Fibroblast of the aortic adventitia (primary cell): ENCODE data around the gene PLA2G4B. TPM values are rescaled to one million over a fixed set of nuclear protein-coding genes. Genes with fewer than 3 reads are reported as not detected.

ENCODE experiments used
- DNase-seq: peaks from one replicate; pipeline ENCODE4 v3.0.0-alpha.2; 2010; ENCODE audit warnings: low read depth
- H3K4me3 ChIP-seq: 2 replicates; pipeline ENCODE4 v1.5.1; 2011; ENCODE audit warnings: low read depth, mild to moderate bottlenecking, control low read depth, low read length, moderate library complexity
- total RNA-seq: library from RNA; depleted of rRNA; stranded (reverse); fragments of >200 nt; gene quantifications from 2 replicates; pipeline ENCODE4 v1.2.3, GENCODE V29; 2012; ENCODE audit warnings: low replicate concordance
- TF ChIP-seq, protein P1 (sequence below): IDR thresholded peaks from 2 replicates; pipeline ENCODE4 v1.5.1; 2011; ENCODE audit warnings: mild to moderate bottlenecking, low read length, control low read depth, inconsistent platforms; ENCODE audit not compliant: insufficient read depth

Gene PLA2G4B
- total RNA-seq, 1 donor, result 0.54 TPM

DNA sequence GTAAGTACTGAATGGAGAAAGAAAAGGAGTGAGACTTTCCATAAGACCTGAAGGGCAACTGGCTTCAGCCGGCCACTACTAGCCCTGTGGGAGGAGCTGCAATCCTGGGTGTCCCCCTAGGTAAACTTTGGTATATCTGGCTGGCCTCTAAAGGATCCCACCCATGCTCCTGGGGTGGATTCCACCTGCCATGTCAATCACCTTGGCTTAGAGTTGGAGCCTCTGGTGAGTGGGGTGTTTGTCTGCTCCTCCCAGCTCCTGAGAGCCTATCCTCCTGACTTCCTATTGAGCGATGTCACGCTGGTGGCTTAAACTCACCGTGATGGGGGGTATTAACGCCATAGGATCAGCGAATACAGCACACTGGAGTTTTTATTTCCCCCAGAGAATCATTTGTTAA lies 52.6 kb downstream of the PLA2G4B start:
- H3K4me3 ChIP-seq, result no peak overlapping the region
- no peak for DNase-seq
- TF ChIP-seq, protein P1, sequence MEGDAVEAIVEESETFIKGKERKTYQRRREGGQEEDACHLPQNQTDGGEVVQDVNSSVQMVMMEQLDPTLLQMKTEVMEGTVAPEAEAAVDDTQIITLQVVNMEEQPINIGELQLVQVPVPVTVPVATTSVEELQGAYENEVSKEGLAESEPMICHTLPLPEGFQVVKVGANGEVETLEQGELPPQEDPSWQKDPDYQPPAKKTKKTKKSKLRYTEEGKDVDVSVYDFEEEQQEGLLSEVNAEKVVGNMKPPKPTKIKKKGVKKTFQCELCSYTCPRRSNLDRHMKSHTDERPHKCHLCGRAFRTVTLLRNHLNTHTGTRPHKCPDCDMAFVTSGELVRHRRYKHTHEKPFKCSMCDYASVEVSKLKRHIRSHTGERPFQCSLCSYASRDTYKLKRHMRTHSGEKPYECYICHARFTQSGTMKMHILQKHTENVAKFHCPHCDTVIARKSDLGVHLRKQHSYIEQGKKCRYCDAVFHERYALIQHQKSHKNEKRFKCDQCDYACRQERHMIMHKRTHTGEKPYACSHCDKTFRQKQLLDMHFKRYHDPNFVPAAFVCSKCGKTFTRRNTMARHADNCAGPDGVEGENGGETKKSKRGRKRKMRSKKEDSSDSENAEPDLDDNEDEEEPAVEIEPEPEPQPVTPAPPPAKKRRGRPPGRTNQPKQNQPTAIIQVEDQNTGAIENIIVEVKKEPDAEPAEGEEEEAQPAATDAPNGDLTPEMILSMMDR, result no peak

DNA sequence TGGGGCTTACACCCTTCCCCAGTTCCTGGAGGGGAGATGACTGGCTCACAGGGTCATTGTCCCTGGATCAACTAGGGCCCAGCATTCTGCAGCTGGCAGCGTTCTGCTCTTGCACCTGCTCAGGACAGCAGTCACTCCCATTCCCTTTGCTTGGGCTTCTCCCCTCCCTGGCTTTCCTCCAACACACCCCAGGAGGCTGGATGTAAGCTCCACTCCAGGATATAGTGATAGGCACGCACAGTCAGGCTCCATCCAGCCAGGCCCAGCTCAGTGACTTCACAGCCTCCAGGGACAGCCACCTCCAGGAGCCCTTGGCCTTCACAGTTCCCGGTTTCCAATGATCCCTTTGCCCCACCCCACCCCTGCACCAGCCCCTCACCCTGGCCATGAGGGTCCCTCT lies 53.3 kb downstream of the PLA2G4B start:
- no peak for DNase-seq
- TF ChIP-seq, protein P1, result no peak

DNA sequence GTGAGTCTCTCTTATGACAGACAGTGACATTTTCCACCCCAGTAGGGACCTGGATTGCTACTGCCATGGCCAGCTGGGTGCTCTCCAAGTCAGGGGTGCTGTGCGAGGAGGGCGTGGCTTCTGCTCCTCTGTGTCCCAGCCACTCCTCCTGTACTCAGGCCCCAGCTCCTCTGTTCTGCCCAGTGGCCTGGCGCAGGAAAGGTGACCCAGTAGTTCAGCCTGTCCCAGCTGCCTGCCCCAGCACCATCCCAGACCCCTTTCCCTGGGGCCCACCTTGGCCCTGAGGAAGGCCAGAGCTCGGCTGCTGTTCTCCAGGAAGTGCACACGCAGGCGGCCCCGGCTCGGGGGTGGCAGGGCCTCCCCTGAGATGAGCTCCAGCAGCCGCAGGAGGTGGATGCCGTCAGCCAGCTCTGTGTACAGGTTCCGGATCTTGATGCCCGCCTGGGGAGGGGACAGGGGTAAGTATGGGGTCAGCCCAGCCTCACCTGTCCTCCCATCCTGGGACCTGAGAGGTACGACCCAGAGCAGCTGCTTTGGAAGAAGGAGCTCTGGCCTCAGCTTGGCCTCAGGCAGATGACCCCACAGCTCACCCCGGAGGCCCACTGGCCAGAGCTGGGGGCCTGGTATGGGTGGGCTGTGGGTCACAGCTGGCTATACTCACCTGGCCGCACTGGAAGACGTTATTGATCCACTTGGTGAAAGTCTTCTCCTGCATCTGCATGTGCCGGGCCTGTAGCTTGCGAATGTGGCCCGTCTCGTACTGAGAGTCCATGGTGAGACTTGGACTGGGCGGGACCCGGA lies 54.2 kb downstream of the PLA2G4B start:
- no peak overlapping the region for H3K4me3 ChIP-seq
- no peak for DNase-seq
- TF ChIP-seq, protein P1, result no peak

More for the DNA sequence above, 53.3 kb downstream of the PLA2G4B start:
- no peak overlapping the region for H3K4me3 ChIP-seq

DNA sequence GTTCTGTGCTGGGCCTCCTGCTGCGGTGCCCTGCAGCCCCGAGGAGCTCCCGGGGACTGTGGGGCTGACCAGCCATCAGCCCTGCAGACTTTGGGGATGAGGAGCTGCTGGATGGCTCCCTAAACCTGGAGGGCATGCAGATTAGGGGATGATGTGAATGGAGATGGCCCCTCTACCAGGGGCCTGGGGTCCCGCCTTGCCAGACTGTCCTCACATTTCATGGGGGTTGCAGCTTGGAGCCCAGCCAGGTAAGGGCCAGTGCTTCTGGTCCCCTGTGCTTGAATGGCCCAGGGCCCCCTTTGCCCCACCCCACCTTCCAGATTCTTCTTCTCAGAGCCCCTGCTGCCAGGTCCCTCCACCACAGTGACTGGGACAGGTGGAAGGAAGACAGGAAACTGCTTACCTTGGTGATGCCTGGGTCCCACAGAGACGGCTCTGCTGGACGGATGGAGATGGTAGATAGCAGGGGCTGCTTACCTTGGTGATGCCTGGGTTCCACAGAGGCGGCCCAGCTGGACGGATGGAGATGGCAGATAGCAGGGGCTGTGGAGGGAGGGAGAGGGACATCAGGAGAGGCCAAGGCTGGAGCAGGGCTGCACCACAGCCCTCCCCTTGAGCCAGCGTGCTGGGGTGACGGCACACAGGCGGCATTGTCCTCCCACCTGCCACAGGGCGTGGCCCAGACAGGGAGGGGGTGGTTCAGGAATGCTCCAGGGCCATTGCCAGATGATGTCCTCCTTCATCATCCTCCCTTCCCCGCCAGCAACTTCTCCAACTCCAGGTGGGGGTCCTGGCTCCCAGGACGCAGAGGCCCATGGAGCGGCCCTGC lies 55.0 kb downstream of the PLA2G4B start, which contains the start of gene SPTBN5:
Gene SPTBN5, minus strand, starts transcription at position 632 of the 829 bp plus-strand sequence. Its CDS starts 556 bp downstream, at position 76.
- no peak for DNase-seq
- TF ChIP-seq, protein P1, result no peak
- H3K4me3 ChIP-seq, result no peak within 1 kb of the TSS

DNA sequence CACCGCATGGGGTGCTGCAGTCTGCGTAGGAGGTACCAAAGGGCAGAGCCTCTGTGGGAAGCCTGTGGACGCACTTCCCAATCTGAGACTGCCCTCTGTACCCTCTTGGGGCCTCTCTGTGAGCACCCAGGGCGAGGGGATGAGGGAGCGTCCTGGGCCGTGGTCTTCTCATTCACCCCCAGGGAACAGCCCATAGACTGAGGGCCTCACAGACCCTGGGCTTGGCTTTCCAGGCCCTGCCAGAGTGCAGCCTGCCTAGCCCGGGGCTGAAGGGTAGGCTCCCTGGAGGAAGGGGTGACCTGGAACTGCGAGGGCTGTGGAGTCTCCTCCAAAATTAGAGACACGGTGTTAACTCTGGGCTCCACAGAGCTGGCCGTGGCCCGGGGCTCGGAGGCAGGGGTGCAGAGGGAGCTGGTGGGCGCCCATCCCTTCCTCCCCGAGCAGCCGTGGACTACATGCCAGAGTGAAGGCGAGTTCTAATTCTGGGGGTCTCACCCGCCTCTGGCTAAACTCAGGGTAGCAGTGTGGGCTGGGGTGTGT lies 55.7 kb downstream of the PLA2G4B start:
- no peak for DNase-seq
- TF ChIP-seq, protein P1, result no peak
- H3K4me3 ChIP-seq, result no peak overlapping the region

DNA sequence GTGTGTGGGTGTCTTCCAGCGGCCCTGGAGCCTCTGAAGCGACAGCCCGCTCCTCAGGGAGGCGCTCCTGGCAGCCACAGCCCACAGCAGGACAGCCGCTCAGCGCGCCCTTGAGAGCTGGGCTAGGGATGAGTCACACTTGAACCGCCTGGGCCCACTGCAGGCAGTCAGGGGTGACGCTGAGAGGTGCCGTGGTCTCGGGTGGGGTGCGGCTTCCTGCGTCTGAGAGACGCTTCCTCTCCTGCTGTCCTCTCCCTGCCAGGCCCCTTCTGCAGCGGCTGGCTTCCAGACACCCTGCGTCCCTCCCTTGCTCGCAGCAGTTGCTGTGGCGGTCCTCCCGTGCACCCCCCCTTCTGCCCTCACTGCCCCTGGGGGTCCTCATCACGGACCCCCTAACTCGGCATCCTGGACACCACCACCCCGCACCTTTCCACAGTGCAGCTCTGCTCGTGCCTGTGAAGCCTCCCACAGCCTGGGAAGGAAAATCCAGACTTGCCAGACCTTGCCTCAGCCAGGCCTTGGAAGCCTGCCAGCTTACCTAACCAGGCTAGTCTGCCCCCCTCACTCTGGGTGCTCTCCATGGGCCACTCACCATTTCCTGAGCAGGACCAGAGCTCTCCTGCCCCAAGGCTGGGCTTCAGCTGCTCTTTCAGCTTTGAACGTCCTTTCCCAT lies 56.3 kb downstream of the PLA2G4B start:
- TF ChIP-seq, protein P1, result peak; percentile 17
- H3K4me3 ChIP-seq, result no peak overlapping the region
- peak; percentile 72 for DNase-seq
